ENCODE results near the gene ZCCHC2. TPM values are rescaled to one million over a fixed set of nuclear protein-coding genes. Genes with fewer than 3 reads are reported as not detected.

The ZCCHC2 gene
- total and polyA plus RNA-seq, 4 donors = 15.2 to 15.5 (median 15.4) TPM

DNA sequence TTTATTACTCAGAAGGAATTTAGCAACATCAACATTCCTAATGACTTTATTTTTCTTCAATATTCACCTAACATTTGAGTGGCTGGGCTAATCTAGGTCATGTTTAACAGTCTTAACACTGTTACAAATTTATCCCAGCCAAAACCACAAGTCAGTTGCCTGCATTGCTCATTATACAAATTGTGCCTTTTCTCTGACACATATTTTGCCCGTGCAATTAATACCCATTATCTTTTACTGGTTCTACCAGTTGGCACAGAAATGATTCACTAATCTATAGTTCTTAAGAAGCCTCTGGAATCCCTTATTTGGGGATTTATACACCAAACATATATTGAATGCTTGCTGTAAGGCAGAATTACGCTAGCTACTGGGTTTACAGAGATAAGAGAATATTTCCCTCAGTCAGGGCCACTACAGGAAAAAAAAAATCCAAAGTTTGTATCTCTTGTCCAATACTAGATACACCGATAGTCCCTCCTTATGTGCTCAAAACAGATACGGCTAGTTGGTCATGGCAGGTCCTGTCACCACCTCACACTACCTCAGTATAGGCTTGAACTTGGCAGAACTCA lies 46.3 kb downstream of the ZCCHC2 start:
- Histone ChIP-seq H3K27me3 (ENCODE audit: control insufficient read depth, insufficient read depth, low read length) (no peaks in the 10 kb centered on the region), H3K4me1 (ENCODE audit: control insufficient read depth, insufficient read depth, low read length) (no peaks in the 10 kb centered on the region), H3K27ac (ENCODE audit: low read depth, low read length) (no peak overlapping the region), H3K4me3 (ENCODE audit: low read depth, low read length) (no peak overlapping the region), H3K9me3 (ENCODE audit: control insufficient read depth, insufficient read depth, low read length) (no peaks in the 10 kb centered on the region), H3K36me3 (ENCODE audit: control insufficient read depth, insufficient read depth, low read length) (peaks cover 13% of the 10 kb centered on the region)
- no peak for DNase-seq (ENCODE audit: low read depth in 4 of 6, low spot score in 6 of 6)
- 100% methylated on average over 2 of the region's 4 CpGs for WGBS (ENCODE audit: insufficient coverage)

DNA sequence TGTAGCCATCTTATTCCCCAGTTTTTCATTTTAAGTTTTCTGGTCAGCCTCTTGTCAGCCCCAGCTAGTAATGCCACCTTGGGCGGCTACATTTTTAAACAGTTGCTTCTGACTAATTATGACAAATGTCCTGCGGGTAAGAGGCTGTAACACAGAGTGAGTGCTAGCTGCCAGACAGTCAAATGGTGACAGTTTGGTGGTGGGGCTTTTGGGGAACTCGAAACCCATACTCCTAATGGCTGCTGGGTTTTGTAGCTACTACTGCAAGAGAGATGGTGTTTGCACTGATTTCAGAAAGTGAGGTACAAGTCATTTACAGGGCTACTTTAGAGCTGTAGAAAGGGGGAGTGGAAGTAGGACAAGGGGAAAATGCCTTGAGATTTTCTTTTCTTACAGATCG lies 48.2 kb downstream of the ZCCHC2 start:
- Histone ChIP-seq H3K4me1 (ENCODE audit: control insufficient read depth, insufficient read depth, low read length) (no peaks in the 10 kb centered on the region), H3K36me3 (ENCODE audit: control insufficient read depth, insufficient read depth, low read length) (peaks cover 25% of the 10 kb centered on the region), H3K4me3 (ENCODE audit: low read depth, low read length) (no peak overlapping the region), H3K9me3 (ENCODE audit: control insufficient read depth, insufficient read depth, low read length) (no peaks in the 10 kb centered on the region), H3K27ac (ENCODE audit: low read depth, low read length) (no peak overlapping the region), H3K27me3 (ENCODE audit: control insufficient read depth, insufficient read depth, low read length) (no peaks in the 10 kb centered on the region)
- 67% methylated on average over 3 of the region's 4 CpGs for WGBS (ENCODE audit: insufficient coverage)
- DNase-seq (ENCODE audit: low read depth in 4 of 6, low spot score in 6 of 6) = no peak

DNA sequence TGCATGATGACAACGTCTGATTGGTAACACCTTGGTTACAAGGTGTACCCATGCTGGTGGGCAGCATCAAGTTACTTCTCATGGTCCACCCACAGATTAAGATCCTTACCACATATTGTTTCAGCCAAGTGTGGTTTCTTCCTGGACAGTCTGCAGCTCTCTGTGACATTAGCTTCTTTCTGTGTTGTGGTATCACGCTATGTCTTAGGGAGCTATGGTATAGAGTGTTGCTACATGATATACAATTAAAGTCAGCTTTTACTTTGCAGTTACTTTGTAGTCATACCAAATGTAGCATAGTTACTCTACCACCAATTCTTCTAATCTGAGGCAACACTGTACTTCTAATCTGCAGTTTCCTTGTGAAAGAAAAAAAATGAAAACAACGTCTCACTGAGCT lies 48.8 kb downstream of the ZCCHC2 start:
- no peak for DNase-seq (ENCODE audit: low read depth in 4 of 6, low spot score in 6 of 6)
- 88% methylated on average over 1 of the region's 3 CpGs for WGBS (ENCODE audit: insufficient coverage)

DNA sequence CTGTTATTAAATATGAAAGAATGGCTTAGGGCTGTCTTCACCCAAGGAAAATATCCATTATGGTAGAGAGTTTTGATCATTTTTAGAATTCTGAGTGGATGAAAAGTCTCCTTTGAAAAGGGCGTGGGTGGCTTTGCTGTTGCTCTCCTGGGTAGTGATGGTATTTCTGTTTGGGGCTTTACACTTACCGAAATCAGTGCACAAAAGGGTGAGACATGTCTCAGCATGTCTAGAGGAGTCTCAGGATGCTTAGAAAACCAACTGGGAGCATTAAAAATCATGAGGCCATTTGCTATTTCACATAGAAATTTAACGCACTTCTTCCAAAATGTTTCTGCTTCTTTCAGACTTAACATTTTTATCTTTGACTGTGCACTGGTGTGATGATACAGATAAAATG lies 49.6 kb downstream of the ZCCHC2 start:
- Histone ChIP-seq H3K27me3 (ENCODE audit: control insufficient read depth, insufficient read depth, low read length) (no peaks in the 10 kb centered on the region), H3K4me1 (ENCODE audit: control insufficient read depth, insufficient read depth, low read length) (no peaks in the 10 kb centered on the region), H3K27ac (ENCODE audit: low read depth, low read length) (no peak overlapping the region), H3K36me3 (ENCODE audit: control insufficient read depth, insufficient read depth, low read length) (peaks cover 18% of the 10 kb centered on the region), H3K9me3 (ENCODE audit: control insufficient read depth, insufficient read depth, low read length) (no peaks in the 10 kb centered on the region), H3K4me3 (ENCODE audit: low read depth, low read length) (no peak overlapping the region)
- no peak for DNase-seq (ENCODE audit: low read depth in 4 of 6, low spot score in 6 of 6)
- 85% methylated on average over 2 of the region's 3 CpGs for WGBS (ENCODE audit: insufficient coverage)

More for the DNA sequence above, 48.8 kb downstream of the ZCCHC2 start:
- Histone ChIP-seq H3K27me3 (ENCODE audit: control insufficient read depth, insufficient read depth, low read length) (no peaks in the 10 kb centered on the region), H3K9me3 (ENCODE audit: control insufficient read depth, insufficient read depth, low read length) (no peaks in the 10 kb centered on the region), H3K36me3 (ENCODE audit: control insufficient read depth, insufficient read depth, low read length) (peaks cover 21% of the 10 kb centered on the region), H3K27ac (ENCODE audit: low read depth, low read length) (no peak overlapping the region), H3K4me3 (ENCODE audit: low read depth, low read length) (no peak overlapping the region), H3K4me1 (ENCODE audit: control insufficient read depth, insufficient read depth, low read length) (no peaks in the 10 kb centered on the region)

DNA sequence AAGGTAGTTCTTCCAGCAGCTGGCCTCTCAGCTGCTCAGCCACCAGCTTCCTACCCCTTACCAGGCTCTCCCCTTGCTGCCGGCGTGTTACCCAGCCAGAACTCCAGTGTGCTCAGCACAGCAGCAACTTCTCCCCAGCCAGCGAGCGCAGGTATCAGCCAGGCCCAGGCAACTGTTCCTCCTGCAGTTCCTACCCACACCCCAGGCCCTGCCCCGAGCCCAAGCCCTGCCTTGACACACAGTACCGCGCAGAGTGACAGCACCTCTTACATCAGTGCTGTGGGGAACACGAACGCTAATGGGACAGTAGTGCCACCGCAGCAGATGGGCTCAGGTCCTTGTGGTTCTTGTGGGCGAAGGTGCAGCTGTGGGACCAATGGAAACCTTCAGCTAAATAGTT lies 52.0 kb downstream of the ZCCHC2 start:
- Histone ChIP-seq H3K36me3 (ENCODE audit: control insufficient read depth, insufficient read depth, low read length) (peaks cover 24% of the 10 kb centered on the region), H3K4me3 (ENCODE audit: low read depth, low read length) (no peak overlapping the region), H3K27me3 (ENCODE audit: control insufficient read depth, insufficient read depth, low read length) (no peaks in the 10 kb centered on the region), H3K9me3 (ENCODE audit: control insufficient read depth, insufficient read depth, low read length) (no peaks in the 10 kb centered on the region), H3K4me1 (ENCODE audit: control insufficient read depth, insufficient read depth, low read length) (no peaks in the 10 kb centered on the region), H3K27ac (ENCODE audit: low read depth, low read length) (no peak overlapping the region)
- 97% methylated on average over 11 of the region's 11 CpGs for WGBS (ENCODE audit: insufficient coverage)
- no peak for DNase-seq (ENCODE audit: low read depth in 4 of 6, low spot score in 6 of 6)

DNA sequence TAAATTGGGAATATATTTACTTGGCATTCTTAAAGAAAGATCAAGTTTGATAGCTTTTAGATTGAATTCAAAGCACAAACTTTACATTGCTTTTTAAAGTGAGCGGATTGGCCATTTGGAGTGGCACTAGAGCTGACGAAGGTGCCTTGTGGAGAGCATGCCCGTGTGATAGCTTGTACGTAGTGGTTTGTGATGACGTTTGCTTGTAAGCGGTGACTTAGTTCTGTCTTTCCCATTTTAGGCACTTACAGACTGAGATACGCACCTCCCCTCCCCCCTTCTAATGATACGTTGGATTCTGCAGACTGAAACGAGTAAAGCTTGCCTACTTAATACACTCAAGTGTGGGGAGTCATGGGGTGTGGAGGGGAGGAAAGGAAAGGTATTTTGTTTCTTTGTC lies 53.4 kb downstream of the ZCCHC2 start:
- H3K27me3 ChIP-seq (ENCODE audit: control insufficient read depth, insufficient read depth, low read length) = no peaks in the 10 kb centered on the region
- peaks cover 25% of the 10 kb centered on the region for H3K36me3 ChIP-seq (ENCODE audit: control insufficient read depth, insufficient read depth, low read length)
- H3K27ac ChIP-seq (ENCODE audit: low read depth, low read length) = no peak overlapping the region
- WGBS (ENCODE audit: insufficient coverage) = no CpG with 5 or more reads among the region's 9 CpGs
- no peaks in the 10 kb centered on the region for H3K4me1 ChIP-seq (ENCODE audit: control insufficient read depth, insufficient read depth, low read length)
- no peak for DNase-seq (ENCODE audit: low read depth in 4 of 6, low spot score in 6 of 6)
- no peaks in the 10 kb centered on the region for H3K9me3 ChIP-seq (ENCODE audit: control insufficient read depth, insufficient read depth, low read length)
- no peak overlapping the region for H3K4me3 ChIP-seq (ENCODE audit: low read depth, low read length)

DNA sequence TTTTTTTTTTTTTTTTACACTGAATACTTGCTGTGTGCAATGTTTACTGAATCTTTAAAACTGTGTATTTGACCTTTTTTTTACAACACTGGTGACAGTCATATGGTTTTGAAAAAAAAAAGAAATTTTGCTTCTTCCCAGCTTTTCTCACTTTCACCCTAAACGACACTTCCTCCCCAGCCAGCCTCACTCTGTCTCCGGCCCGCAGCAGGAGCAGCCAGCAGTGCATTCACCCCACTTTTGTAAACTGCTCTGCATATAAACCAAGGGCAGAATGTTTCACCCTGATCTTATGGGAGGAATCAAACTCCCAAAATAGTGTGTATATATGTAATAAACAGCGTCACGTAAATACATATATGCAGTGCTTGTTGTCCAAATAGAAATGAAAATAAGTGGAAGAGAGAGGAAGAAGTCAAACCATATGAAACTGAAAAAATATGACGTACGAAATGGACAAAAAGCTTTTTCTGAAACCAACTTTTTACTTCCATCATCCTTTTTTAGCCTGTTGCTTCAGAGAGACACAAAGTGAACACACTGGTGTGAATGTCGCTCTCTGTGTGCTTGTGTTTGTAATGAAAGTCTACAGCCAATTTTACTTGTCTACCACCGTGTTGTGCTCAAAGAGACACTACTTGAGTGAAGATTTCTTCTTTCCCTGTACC lies 54.2 kb downstream of the ZCCHC2 start:
- Histone ChIP-seq H3K4me1 (ENCODE audit: control insufficient read depth, insufficient read depth, low read length) (no peaks in the 10 kb centered on the region), H3K27me3 (ENCODE audit: control insufficient read depth, insufficient read depth, low read length) (no peaks in the 10 kb centered on the region), H3K4me3 (ENCODE audit: low read depth, low read length) (no peak overlapping the region), H3K27ac (ENCODE audit: low read depth, low read length) (no peak overlapping the region), H3K36me3 (ENCODE audit: control insufficient read depth, insufficient read depth, low read length) (peaks cover 27% of the 10 kb centered on the region), H3K9me3 (ENCODE audit: control insufficient read depth, insufficient read depth, low read length) (no peaks in the 10 kb centered on the region)
- 53% methylated on average over 3 of the region's 9 CpGs for WGBS (ENCODE audit: insufficient coverage)
- no peak for DNase-seq (ENCODE audit: low read depth in 4 of 6, low spot score in 6 of 6)

DNA sequence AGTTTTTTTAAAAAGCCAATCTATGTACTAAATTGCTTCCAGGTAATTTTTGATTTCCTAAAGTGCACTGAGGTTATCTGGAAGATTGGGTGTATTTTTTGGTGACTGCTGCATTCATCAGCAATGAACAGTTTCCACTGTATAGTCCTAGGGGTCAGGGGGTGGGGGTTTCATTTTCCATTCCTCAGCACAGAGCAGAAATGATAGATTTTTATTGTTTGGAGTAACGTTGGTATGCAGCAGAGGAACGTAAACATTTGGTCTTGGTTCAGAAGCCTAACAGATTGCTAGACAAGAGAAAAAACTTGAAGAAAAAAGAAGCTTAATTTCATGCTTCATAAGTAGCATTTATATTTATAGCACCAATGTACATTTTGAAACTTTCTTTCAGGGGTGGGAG lies 54.9 kb downstream of the ZCCHC2 start:
- Histone ChIP-seq H3K36me3 (ENCODE audit: control insufficient read depth, insufficient read depth, low read length) (peaks cover 25% of the 10 kb centered on the region), H3K4me1 (ENCODE audit: control insufficient read depth, insufficient read depth, low read length) (no peaks in the 10 kb centered on the region), H3K9me3 (ENCODE audit: control insufficient read depth, insufficient read depth, low read length) (no peaks in the 10 kb centered on the region), H3K27me3 (ENCODE audit: control insufficient read depth, insufficient read depth, low read length) (no peaks in the 10 kb centered on the region), H3K4me3 (ENCODE audit: low read depth, low read length) (no peak overlapping the region), H3K27ac (ENCODE audit: low read depth, low read length) (no peak overlapping the region)
- DNase-seq (ENCODE audit: low read depth in 4 of 6, low spot score in 6 of 6) = no peak
- no CpG with 5 or more reads among the region's 2 CpGs for WGBS (ENCODE audit: insufficient coverage)

DNA sequence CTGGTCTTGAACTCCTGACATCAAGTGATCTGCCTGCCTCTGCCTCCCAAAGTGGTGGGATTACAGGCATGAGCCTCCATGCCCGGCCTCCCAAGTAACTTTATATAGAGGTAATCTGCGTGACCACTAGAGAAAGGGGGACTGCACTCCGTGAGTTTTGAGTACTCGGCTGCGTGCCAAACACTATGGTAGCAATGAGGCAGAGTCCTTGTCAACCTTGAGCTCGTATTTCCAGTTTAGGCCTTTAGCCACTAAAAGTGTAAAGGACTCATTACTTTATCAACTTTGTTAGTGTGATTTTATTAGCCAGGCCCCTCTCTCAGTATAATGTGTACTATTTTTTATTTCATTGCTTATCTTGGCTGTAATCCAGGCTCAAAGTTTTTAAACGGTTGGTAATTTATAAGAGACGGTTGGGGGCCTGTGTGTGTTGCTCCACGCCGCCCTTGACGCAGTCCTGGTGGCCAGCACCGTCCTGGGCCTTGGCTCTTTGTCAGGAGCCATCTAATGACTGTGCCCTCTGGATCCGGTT lies 56.2 kb downstream of the ZCCHC2 start:
- Histone ChIP-seq H3K36me3 (ENCODE audit: control insufficient read depth, insufficient read depth, low read length) (peaks cover 25% of the 10 kb centered on the region), H3K4me3 (ENCODE audit: low read depth, low read length) (no peak overlapping the region), H3K4me1 (ENCODE audit: control insufficient read depth, insufficient read depth, low read length) (peaks cover 5% of the 10 kb centered on the region), H3K27ac (ENCODE audit: low read depth, low read length) (no peak overlapping the region), H3K27me3 (ENCODE audit: control insufficient read depth, insufficient read depth, low read length) (no peaks in the 10 kb centered on the region), H3K9me3 (ENCODE audit: control insufficient read depth, insufficient read depth, low read length) (no peaks in the 10 kb centered on the region)
- whole genome bisulfite sequencing (ENCODE audit: insufficient coverage) = 70% methylated on average over 6 of the region's 13 CpGs
- no peak for DNase-seq (ENCODE audit: low read depth in 4 of 6, low spot score in 6 of 6)

DNA sequence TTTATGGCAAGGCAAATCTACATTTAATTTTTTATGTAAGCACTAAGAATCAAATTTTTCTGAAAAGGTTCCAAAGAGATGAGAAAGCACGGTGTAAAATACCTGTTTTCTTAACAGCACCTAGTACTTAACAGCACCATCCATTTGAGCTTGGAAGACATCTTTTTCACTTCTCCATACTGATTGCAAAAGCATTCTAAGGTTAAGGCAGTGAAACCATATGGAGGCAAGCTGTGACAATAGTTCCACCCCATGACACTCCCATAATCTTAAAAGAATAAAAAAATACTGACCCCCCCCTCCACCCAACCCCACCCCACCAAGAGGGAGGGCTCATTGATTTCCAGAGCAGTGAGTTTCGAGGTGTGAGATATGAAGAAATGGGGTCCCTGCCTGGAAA lies 60.6 kb downstream of the ZCCHC2 start:
- no peak for DNase-seq (ENCODE audit: low read depth in 4 of 6, low spot score in 6 of 6)
- Histone ChIP-seq H3K27me3 (ENCODE audit: control insufficient read depth, insufficient read depth, low read length) (no peaks in the 10 kb centered on the region), H3K4me3 (ENCODE audit: low read depth, low read length) (no peak overlapping the region), H3K9me3 (ENCODE audit: control insufficient read depth, insufficient read depth, low read length) (no peaks in the 10 kb centered on the region), H3K27ac (ENCODE audit: low read depth, low read length) (no peak overlapping the region), H3K4me1 (ENCODE audit: control insufficient read depth, insufficient read depth, low read length) (peaks cover 20% of the 10 kb centered on the region), H3K36me3 (ENCODE audit: control insufficient read depth, insufficient read depth, low read length) (peaks cover 11% of the 10 kb centered on the region)
- WGBS (ENCODE audit: insufficient coverage) = no CpG with 5 or more reads among the region's 2 CpGs

Data from spinal cord (tissue), 10 donors.